ENCODE results near the gene MCM10. TPM values are rescaled to one million over a fixed set of nuclear protein-coding genes. Genes with fewer than 3 reads are reported as not detected.

MCM10 gene
- total and polyA plus RNA-seq, 2 experiments from 2014 or later, result 38.2 to 43.0 TPM

DNA sequence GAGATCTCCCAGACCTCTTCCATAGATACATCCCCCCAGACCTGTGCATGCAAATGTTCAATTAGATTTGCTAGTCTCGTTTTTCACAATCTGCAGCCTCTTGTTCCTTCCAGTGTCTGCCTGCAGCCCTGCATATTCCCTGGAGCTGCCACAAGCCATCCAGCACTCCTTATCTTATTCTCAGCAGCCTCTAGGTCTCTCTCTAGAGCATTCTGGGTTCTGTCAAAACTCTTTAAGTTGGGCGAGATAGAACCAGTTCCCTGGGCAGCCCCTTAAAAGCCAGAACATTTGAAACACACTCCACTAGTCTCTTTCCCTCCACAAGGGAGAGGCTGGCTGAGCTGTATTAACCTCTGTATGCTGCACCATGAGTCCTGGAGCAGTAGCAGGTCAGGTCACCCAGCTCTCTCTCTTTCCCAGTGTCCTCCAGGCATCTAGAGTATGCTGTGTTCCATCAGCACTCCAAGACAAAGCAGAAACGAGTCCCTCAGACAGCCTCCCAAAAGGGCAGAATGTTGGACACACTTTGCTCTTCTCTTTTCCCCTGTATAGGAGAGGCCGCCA, 20.6 kb upstream of the MCM10 start:
- Histone ChIP-seq H3K4me1 (ENCODE audit: insufficient read depth) (peaks cover 13% of the 10 kb centered on the region), H3K4me2 (no peak overlapping the region), H3K36me3 (ENCODE audit: insufficient read depth) (no peaks in the 10 kb centered on the region), H3K79me2 (replicated peaks; ENCODE audit: insufficient read depth) (no peaks in the 10 kb centered on the region), H3K9me2 (ENCODE audit: insufficient read depth) (no peaks in the 10 kb centered on the region), H2AFZ (no peak overlapping the region), H3K27ac (ENCODE audit: low read depth) (no peak overlapping the region), H3F3A (replicated peaks; ENCODE audit: low read depth) (no peaks in the 10 kb centered on the region), H4K20me1 (replicated peaks; ENCODE audit: insufficient read depth) (no peaks in the 10 kb centered on the region), H3K4me3 (no peak overlapping the region), H3K27me3 (ENCODE audit: insufficient read depth) (no peaks in the 10 kb centered on the region)
- H3K27ac Mint-ChIP-seq, result no peak overlapping the region
- H3K27me3 Mint-ChIP-seq (ENCODE audit: insufficient read depth, low read depth, poor library complexity), result peaks cover 4% of the 10 kb centered on the region
- no peak for ATAC-seq
- H3K4me3 Mint-ChIP-seq, result no peak overlapping the region
- no peaks in the 10 kb centered on the region for H3K9me3 Mint-ChIP-seq
- H3K4me1 Mint-ChIP-seq, result peaks cover 23% of the 10 kb centered on the region
- TF ChIP-seq STAT1 (IDR thresholded peaks at IDR 0.05; ENCODE audit: unreplicated experiment) (no peak), CREB1 (CRISPR knock-in tag; IDR thresholded peaks at IDR 0.05; ENCODE audit: low read depth) (no peak), ZNF114 (CRISPR knock-in tag; IDR thresholded peaks at IDR 0.05) (no peak), EZH2 (IDR thresholded peaks at IDR 0.05; ENCODE audit: low read depth, unreplicated experiment) (no peak), ZNF331 (CRISPR knock-in tag; IDR thresholded peaks at IDR 0.05; ENCODE audit: low read depth) (no peak), CTCF (conservative IDR thresholded peaks at IDR 0.05; ENCODE audit: low read depth in 2 of 2) (no peak), POLR2AphosphoS5 (IDR thresholded peaks at IDR 0.05; ENCODE audit: low read depth) (no peak), JUNB (IDR thresholded peaks at IDR 0.05; ENCODE audit: unreplicated experiment) (no peak), EZH2phosphoT487 (IDR thresholded peaks at IDR 0.05; ENCODE audit: unreplicated experiment) (no peak), NANOG (IDR thresholded peaks at IDR 0.05; ENCODE audit: borderline replicate concordance) (no peak), REST (IDR thresholded peaks at IDR 0.05; ENCODE audit: unreplicated experiment) (no peak)
- TF ChIP-seq, protein P1, sequence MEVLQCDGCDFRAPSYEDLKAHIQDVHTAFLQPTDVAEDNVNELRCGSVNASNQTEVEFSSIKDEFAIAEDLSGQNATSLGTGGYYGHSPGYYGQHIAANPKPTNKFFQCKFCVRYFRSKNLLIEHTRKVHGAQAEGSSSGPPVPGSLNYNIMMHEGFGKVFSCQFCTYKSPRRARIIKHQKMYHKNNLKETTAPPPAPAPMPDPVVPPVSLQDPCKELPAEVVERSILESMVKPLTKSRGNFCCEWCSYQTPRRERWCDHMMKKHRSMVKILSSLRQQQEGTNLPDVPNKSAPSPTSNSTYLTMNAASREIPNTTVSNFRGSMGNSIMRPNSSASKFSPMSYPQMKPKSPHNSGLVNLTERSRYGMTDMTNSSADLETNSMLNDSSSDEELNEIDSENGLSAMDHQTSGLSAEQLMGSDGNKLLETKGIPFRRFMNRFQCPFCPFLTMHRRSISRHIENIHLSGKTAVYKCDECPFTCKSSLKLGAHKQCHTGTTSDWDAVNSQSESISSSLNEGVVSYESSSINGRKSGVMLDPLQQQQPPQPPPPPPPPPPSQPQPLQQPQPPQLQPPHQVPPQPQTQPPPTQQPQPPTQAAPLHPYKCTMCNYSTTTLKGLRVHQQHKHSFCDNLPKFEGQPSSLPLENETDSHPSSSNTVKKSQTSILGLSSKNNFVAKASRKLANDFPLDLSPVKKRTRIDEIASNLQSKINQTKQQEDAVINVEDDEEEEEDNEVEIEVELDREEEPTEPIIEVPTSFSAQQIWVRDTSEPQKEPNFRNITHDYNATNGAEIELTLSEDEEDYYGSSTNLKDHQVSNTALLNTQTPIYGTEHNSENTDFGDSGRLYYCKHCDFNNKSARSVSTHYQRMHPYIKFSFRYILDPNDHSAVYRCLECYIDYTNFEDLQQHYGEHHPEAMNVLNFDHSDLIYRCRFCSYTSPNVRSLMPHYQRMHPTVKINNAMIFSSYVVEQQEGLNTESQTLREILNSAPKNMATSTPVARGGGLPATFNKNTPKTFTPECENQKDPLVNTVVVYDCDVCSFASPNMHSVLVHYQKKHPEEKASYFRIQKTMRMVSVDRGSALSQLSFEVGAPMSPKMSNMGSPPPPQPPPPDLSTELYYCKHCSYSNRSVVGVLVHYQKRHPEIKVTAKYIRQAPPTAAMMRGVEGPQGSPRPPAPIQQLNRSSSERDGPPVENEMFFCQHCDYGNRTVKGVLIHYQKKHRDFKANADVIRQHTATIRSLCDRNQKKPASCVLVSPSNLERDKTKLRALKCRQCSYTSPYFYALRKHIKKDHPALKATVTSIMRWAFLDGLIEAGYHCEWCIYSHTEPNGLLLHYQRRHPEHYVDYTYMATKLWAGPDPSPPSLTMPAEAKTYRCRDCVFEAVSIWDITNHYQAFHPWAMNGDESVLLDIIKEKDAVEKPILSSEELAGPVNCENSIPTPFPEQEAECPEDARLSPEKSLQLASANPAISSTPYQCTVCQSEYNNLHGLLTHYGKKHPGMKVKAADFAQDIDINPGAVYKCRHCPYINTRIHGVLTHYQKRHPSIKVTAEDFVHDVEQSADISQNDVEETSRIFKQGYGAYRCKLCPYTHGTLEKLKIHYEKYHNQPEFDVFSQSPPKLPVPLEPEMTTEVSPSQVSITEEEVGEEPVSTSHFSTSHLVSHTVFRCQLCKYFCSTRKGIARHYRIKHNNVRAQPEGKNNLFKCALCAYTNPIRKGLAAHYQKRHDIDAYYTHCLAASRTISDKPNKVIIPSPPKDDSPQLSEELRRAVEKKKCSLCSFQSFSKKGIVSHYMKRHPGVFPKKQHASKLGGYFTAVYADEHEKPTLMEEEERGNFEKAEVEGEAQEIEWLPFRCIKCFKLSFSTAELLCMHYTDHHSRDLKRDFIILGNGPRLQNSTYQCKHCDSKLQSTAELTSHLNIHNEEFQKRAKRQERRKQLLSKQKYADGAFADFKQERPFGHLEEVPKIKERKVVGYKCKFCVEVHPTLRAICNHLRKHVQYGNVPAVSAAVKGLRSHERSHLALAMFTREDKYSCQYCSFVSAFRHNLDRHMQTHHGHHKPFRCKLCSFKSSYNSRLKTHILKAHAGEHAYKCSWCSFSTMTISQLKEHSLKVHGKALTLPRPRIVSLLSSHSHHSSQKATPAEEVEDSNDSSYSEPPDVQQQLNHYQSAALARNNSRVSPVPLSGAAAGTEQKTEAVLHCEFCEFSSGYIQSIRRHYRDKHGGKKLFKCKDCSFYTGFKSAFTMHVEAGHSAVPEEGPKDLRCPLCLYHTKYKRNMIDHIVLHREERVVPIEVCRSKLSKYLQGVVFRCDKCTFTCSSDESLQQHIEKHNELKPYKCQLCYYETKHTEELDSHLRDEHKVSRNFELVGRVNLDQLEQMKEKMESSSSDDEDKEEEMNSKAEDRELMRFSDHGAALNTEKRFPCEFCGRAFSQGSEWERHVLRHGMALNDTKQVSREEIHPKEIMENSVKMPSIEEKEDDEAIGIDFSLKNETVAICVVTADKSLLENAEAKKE (CRISPR knock-in tag; IDR thresholded peaks at IDR 0.05), result no peak
- TF ChIP-seq, protein P2, sequence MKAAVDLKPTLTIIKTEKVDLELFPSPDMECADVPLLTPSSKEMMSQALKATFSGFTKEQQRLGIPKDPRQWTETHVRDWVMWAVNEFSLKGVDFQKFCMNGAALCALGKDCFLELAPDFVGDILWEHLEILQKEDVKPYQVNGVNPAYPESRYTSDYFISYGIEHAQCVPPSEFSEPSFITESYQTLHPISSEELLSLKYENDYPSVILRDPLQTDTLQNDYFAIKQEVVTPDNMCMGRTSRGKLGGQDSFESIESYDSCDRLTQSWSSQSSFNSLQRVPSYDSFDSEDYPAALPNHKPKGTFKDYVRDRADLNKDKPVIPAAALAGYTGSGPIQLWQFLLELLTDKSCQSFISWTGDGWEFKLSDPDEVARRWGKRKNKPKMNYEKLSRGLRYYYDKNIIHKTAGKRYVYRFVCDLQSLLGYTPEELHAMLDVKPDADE (IDR thresholded peaks at IDR 0.05), result no peak
- no peak for DNase-seq (ENCODE audit: low spot score)
- H3K36me3 Mint-ChIP-seq (ENCODE audit: low read depth), result 0 out of 3 replicates have a peak, but pooled peaks cover 2% of the 10 kb centered on the region

All from GM23338 (cell line).